Measurements from ENCODE around the gene MTM1.

MTM1 gene

DNA sequence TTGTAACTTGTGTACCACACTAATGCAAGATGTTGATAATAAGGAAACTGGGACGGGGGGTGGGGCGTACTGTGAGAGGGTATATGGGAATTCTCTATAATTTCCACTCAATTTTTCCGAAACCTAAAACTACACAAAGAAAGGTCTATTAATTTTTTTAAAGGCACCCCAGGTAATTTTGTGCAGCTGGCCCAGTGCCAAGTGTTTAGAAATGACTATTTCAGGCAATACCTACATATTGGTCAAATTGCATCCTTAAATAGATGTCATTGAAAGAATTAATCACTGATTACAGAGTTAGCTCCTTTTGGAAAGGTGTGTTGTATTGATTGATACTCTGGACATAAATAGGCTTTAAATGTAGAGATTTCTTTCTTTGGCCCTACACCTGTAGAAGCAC lies 114.7 kb downstream of the MTM1 start:
- no peak for DNase-seq

DNA sequence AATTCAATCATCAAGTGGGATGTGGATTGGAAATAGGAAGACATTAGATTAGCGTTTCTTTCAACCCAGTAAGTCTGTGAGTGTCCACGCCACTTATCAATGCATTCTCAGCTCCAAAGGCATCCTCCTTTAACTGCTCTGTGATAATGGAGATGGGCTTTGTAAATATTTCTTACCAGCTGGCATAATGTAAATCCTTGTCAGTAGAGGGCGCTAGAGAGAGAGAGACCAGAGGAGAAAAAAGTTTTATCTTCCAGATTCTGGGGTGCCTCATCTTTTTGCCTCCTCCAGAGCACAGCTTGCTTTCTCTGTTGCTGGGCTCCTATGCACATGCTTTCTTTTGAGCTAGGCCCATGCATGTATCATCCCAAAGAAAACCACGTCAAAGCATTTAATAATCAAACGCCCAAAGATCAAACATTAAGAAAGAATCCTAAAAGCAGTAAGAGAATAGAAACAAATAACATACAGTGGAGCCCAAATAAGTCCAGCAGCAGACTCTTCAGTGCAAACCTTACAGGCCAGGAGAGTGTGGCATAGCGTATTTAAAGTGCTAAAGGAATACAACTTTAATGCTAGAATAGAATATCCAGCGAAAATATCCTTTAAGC lies 115.2 kb downstream of the MTM1 start:
- DNase-seq: peak; percentile 38

DNA sequence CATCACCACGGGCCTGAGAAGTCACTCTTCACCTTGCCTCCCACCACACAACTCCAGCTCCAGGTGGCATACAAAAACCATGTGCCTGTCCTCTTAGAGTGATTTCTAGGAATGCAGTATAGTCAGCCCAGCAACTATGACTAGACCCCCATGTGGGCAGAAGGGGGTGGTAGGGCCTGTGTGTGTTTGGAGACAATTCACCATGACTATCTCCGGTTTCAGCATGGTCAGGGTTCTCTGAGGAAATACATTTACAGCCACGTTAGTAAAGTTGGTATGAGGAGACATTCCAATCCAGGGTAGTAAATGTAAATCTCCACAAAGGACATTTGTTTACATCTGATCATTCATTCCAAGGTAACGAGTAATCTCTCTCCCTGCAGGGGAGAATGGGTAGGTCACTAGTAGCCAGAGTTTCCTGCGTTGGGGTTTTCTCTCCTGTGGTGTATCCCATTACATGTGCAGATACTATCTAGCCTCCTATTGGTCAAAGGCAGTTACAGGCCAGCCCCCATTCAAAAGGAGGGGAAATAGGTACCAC lies 120.6 kb downstream of the MTM1 start:
- no peak for DNase-seq

DNA sequence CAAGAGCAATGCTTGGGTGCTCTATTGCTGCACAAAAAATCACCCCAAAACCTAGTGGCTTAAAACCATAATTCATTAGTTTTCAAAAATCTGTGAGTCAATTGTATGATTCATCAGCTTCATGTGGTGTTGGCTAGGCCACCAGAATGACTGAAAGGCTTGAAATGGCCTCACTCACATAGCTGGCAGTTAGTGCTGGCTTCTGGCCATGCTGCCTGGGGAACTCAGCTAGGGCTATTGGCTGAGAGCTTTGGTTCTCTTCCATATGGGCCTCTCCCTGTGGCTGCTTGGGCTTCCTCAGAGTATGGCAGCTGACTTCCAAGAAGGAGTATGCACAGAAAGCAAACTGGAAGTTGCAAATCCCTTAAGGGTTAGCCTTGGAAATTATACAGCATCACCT lies 121.7 kb downstream of the MTM1 start:
- no peak for DNase-seq

DNA sequence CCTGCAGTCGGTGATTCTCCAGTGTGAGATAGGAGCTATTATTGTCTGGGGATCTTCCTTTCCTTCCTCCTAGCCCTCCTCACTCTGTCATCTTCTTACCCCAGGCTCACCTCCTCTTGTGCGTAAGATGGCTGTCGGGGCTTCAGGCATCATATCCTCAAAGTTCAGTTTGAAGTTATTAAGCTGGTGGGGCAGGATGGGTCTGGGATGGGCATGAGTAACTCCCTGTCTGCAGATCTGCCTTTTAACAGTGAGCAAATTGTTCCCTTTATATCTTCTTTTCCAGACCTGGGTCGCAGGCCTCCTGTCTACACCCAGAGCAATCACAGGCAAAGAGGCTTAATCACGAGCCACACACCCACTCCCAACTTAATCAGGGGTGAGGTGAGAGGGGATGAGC lies 123.9 kb downstream of the MTM1 start:
- peak; percentile 23 for DNase-seq

DNA sequence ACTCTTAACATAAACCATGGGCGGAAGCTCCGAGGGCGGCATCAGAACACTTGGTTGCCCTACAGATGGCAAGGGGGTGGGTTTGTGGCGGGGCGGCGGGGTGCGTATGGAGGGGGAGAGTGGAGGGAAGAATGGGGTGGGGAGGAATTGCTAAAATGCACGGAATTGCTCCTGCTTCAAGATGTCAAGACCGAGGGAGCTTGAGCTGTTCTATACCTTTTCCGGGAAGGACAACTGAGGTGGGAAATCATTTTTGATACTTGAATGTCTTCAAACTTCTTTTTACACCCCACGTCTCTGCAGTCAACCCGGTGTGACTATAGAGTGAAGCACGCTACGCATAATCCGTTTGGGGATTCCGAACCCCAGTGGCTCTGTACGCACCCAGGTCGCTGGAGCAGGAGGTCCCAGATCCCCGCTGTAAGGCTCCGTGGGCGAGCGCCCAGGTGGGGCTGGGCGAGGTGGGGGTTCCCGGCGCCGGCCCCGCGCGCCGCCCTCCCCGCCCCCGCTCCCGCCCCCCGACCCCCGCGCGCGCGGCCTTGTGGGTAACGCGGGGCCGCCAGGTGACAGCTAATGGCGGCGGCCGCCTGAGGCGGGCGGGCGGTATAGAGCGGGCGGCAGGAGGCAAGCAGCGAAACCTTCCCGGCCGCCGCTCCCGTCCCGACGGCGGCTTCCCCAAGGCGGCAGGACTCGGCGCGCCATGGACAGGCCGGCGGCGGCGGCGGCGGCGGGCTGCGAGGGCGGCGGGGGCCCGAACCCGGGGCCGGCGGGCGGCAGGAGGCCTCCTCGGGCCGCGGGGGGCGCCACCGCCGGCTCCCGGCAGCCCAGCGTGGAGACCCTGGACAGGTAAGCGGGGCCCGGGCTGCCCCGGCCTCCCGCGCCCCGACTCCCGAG lies 124.7 kb downstream of the MTM1 start, which contains the start of gene MTMR1:
TSS of gene MTMR1 (plus strand) at position 566 of the 894 bp plus-strand sequence. CDS start at position 701, 135 bp downstream.
- peak; percentile 46 for DNase-seq

DNA sequence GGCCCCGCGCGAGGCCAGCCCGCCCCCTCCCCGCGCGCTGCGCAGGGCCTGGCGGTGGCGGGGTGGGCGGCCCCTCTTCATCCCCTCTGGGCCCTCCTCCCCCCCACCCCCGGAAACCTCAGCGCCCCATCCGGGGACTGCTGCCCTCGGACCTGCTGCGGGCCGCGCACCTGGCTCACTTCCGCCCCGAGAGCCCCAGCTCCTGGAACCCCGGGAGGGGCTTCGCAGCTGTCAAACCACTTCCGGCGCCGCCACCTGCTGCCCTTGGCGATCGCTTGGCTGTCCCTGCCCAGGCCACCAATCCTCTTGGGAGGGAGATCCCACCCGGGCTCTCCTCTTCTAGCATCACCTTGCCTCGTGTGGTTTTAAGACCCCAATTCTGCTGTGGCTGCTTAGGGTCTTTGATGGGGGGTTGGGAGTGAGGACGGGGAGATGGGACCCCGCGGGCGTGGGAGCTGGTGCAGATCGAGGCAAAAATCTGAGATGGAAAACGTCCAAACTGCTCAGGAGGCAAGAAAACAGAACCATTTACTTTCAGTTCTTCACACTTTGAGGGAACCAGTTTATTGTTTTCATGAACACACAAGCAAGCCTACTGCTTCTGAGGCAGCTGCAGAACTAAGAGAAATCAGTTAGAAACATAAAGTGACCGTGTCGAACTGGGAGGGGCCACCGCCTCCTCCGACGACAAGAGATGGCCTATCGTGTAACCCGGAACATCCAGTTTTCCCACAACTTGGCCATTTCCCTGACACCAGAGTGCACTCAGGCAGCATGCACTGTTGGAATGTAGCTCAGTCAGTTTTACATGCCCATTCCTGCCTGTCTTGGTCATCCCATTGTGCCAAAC lies 125.5 kb downstream of the MTM1 start:
- DNase-seq: peak; percentile 64

DNA sequence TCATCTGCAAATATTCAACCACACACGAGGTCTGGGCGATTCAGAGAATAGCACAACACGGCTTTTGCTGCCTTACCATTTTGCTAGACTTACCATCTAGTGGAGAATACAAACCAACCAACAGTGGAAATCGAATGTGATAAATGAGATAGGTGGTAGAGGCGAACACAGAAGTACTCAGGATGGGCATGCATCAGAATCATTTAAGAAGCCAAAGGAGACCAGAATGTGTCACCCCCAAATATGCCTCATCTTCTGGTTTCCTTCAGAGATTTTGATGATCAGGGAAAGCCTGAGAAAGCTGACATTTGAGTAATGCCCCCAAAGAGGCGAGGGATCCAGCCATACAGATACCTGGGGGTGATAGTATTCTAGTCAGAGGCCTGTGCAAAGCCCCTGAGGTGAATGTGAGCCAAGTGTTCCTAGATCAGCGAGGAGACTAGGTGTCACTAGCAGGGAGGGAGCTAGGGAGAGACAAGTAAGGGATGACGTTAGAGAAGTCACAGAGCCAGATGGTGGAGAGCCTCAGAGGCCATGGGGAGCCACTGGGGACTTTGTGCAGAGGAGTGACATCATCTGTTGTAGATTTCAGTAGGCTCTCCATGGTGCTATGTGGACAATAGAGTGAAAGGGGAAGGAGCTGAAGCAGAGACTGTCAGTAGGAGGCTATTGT lies 126.5 kb downstream of the MTM1 start:
- peak; percentile 12 for DNase-seq

DNA sequence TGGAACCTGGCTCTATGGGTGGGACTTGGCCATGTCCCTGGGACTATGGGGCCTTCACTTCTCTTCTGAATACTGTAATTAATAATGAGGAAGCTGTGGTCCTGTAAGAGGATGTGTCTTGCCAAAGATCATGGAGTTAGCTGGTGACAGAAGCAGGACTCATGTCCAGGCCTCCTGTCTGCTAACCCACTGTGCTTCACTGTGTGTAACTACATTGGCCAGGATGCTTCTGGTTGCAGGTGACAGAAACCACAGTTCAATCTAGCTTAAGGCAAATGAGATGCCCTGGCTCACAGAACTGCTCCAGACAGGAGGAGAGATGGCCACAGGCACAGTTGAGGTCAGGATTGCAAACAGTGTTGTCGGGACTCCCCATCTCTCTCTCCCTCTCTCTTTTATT lies 127.9 kb downstream of the MTM1 start:
- no peak for DNase-seq

DNA sequence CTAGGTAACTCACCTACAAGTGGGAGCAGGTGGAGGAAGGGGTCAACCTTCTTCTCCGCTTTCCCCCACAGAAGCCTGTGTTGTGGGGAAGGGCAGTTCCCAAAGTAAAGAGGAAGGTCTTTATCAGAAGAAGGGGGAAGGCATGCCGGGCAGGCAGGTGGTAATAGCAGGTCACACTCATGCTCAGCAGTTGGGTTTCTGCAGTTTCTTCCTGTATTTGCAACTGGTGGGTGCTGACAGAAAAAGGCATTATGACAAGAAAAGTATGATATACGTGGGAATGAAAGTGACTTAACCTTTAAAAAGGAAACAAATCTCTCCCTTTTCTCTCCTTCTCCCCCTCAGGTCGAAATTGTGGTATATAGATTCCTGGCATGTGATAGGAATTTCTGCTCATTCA lies 128.4 kb downstream of the MTM1 start:
- DNase-seq: no peak

DNA sequence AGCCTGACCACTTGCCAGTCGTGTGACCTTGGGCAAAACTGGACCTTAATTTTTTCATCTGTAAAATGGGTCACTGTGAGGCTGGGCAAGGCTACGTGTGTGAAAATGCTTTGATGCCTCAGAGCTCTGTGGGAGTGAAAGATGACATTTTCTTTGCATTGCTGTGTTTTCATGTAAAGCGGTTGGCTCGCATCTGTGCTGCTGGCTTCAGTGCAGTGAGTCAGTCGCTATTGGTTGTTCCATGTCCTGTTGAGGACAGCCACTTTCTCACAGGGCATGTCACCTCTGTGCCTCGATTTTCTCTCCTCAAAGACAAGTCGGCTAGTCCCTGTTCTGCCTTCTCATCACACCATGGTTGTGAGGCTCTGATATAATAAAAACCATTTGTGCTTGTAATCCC lies 129.2 kb downstream of the MTM1 start:
- no peak for DNase-seq

DNA sequence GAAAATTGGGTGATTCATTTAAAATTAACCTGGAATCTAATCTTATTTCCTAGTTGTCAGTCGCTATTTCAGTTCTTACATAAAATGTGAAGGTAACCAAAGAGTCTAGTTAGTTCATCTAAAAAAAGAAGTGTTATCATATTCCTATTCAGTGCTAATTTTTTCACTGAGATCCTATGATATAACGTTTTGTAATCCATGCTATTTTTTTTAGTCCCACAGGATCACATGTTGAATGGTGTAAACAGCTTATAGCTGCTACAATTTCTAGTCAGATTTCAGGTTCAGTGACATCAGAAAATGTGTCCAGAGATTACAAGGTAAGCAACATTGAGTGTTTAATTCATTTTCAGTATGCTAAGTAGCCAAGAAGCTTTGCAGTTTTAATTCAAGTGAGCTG lies 130.6 kb downstream of the MTM1 start:
- DNase-seq: no peak

DNA sequence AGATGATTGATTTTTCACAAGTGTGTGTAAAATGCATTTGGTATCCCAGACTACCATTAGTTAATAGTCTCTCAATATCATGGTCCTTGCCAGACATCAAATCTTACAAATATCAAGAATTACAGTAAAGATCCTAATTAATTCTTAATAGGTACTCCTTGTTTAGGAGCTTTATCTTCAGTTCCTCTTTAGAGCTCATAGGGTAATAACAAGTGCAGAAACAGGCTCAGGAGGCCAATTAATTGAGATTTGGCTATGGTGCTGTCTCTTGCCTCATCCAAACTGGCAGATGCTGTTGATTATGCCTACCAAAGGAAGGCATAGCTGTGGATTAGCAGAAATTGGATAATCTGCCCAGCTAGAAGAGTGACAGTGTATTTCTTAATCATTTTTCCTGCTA lies 131.7 kb downstream of the MTM1 start:
- no peak for DNase-seq

DNA sequence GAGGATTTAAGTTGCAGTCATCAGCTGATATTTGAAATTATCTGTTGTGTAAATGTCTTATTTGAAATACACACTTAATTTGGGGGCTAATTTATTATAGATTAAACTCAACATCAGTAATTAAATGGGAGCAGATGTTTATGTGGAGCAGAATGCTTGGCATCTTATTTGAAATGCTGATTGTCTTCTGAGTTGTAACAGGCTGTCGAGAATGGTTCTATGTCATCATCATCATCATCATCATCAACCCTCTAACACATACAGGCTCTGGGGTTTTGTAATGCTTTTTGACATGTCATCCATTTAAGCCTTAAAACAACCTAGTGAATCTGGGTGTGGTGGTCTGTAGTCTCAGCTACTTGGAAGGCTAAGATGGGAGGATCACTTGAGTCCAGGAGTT lies 133.0 kb downstream of the MTM1 start:
- no peak for DNase-seq

DNA sequence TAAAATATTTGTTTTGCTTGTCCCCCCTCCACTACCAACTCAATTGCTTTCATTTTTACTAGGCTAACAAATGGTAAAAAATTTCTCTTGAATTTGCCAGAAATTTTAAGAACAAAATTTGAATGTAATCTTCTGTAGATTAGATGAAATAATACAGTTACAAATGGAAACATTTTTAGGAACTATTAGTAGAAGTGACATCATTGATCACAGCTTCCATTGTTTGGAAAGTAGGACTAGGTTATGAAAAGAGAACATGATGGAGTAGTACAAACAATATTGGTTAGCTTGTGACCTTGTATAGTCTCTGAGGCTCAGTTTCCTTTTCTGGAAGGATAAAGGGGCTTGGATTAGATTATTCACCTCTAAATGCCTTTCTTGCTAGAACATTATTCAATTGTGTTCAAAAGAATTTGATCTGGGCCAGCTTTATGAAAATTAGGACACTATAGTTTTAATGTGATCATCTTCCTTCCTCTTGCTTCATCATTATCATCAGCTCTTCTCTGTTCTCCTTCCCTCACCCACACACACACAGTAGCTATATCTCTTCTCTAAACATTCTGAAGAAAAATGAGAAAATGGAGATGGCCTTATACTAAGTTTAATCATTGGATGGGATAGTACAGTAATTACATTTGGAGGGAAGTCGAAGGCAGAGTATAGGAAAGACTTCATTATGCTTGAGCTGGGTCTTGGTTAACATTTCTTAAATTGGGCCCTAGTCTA lies 134.7 kb downstream of the MTM1 start:
- no peak for DNase-seq

DNA sequence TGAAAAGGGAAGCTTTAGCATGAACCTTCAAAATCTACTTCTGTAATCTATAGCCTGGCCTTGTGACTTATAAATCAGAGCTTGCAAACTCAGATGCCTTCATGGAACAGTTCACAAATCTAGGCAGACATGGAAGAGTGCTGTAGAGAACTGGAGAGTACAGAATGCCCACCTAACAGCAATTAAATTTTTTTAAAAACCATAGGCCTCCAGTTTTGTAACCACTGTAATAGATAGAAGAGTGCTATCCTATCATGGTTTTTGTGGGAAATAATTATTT lies 135.2 kb downstream of the MTM1 start:
- DNase-seq: no peak

DNA sequence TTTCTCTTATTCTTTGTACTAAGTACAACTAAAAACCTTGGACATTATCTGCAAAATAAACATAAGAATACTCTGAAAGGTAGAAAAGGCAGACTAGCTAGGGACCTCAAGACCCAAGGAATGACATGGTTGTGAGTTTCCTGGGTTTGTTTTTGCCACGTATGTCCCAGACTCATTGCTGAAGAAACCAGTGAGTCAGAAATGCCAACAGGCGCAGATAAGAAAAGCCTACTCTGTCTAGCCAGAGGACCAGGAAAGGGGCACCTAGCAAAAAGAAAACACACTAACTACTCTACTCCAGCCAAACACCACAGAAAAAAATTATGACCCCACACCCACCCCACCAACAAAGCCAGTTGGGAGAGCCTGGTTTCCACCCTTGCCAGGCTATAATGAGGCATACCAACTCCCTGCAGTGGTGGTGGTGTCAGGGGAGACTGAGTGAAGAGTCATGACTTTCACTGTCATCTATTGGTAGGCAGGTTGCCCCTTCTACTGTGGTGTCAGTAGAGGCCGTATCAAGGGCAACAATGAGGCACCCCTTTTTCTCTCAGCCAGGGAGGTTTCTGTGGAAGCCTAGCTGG lies 135.7 kb downstream of the MTM1 start:
- DNase-seq: no peak

DNA sequence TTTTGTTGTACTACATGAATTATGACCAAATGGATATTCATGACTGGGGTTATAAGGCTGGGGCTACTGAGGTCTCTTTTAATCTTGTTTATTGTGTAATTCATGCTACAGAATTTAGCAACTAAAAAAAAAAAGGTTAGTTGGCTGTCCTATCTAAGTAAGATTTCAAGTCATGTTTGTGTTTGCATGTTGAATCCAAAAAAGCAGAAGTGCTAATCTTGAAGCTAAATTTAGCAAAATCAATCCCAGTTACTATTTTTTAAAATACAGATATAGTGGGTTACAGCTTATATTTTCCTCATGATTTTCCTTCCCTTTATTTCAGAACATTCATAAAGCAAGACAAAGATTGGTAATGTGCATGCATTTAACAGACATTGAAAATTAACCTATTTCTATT lies 144.2 kb downstream of the MTM1 start:
- DNase-seq: no peak

DNA sequence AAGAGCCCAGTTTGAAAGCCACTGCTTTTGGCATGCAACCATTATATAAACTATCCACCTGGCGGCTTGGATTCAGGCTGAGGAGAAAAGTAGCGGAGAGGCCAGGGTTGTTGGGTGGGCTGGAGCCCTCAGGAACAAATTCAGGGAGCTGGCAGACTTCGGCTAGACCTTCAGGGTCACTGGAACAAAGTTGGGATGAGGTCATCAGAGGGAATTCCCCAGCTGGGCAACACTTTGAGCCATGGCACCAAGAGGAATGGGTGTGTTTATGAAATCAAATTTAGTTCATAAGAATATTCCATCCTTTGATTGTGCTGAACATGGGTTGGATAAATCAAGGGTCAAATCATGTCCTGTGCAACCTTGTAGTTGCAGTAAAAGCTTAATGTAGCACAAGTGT lies 146.8 kb downstream of the MTM1 start:
- no peak for DNase-seq

DNA sequence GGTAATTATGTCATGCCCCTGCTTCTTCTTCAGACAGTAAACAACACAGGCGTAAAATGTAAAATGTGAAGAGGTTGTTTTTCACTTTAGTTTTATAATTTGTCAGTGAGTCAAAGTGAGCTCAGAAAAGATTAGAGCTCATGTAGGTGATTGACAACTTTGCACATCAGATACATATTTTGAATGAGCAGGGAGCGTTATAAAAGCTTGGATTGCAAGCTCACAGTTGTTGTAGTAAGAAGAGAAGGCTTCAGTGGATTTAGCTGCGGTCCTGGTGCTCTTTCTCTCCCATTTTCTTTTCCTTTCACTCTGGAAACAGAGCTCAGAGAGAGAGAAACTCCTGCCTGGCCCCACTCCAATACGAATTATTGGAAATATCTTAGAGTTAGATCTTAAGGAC lies 151.2 kb downstream of the MTM1 start:
- peak; percentile 82 for DNase-seq
